HG03095 (cell line): Measurements from ENCODE around the gene ACOX3.

Experiments
- ATAC-seq: cut with Tn5 transposase; IDR thresholded peaks from one replicate; pipeline ENCODE4 v1.9.1; 2021; ENCODE audit warnings: moderate library complexity; ENCODE audit not compliant: unreplicated experiment

Gene ACOX3

GRCh38 chr4:8325291-8325973, 115.1 kb downstream of the ACOX3 start:
- ATAC-seq, result no peak

GRCh38 chr4:8324640-8325239, 115.8 kb downstream of the ACOX3 start:
- no peak for ATAC-seq

- no peak for ATAC-seq
Measured at GRCh38 chr4:8323947-8324555, 116.5 kb downstream of the ACOX3 start.

GRCh38 chr4:8322794-8323704, 117.5 kb downstream of the ACOX3 start:
- ATAC-seq, result no peak

- no peak for ATAC-seq
Measured at GRCh38 chr4:8321771-8322170, 118.8 kb downstream of the ACOX3 start.

GRCh38 chr4:8321220-8321619, 119.3 kb downstream of the ACOX3 start:
- ATAC-seq, result no peak

GRCh38 chr4:8320386-8320750, 120.2 kb downstream of the ACOX3 start:
- no peak for ATAC-seq

- no peak for ATAC-seq
Measured at GRCh38 chr4:8319731-8320385, 120.7 kb downstream of the ACOX3 start.

- ATAC-seq, result no peak
Measured at GRCh38 chr4:8319061-8319460, 121.5 kb downstream of the ACOX3 start.

- ATAC-seq, result no peak
Measured at GRCh38 chr4:8318509-8318908, 122.0 kb downstream of the ACOX3 start.

GRCh38 chr4:8317474-8317873, 123.0 kb downstream of the ACOX3 start:
- no peak for ATAC-seq

- no peak for ATAC-seq
Measured at GRCh38 chr4:8316911-8317351, 123.6 kb downstream of the ACOX3 start.
